ENCODE results near the gene MVP. TPM values are rescaled to one million over a fixed set of nuclear protein-coding genes. Genes with fewer than 3 reads are reported as not detected.
"Not testable (repeated sequence)": the region's sequence is repeated elsewhere in the genome, so short reads cannot be mapped to it uniquely, and the experiment has no call there.

Gene MVP
- total RNA-seq, 6 experiments from 2014 or later: 234 to 296 (median 268) TPM

GRCh38 chr16:29876594-29877249 lies 56.5 kb downstream of the MVP start:
- Mint-ChIP-seq H3K4me3 (peak overlapping the region; percentile 67; the same call in 1 of the 2 replicates), H3K4me1 (ENCODE audit: low read depth) (peaks cover 10% of the 10 kb centered on the region; the same call in 1 of the 2 replicates), H3K27ac (no peak overlapping the region), H3K36me3 (ENCODE audit: low read depth) (peaks cover 5% of the 10 kb centered on the region; the same call in 1 of the 2 replicates), H3K27me3 (ENCODE audit: insufficient read depth) (peaks cover 32% of the 10 kb centered on the region), H3K9me3 (no peaks in the 10 kb centered on the region; the same call in 1 of the 2 replicates)
- TF ChIP-seq, protein P1, sequence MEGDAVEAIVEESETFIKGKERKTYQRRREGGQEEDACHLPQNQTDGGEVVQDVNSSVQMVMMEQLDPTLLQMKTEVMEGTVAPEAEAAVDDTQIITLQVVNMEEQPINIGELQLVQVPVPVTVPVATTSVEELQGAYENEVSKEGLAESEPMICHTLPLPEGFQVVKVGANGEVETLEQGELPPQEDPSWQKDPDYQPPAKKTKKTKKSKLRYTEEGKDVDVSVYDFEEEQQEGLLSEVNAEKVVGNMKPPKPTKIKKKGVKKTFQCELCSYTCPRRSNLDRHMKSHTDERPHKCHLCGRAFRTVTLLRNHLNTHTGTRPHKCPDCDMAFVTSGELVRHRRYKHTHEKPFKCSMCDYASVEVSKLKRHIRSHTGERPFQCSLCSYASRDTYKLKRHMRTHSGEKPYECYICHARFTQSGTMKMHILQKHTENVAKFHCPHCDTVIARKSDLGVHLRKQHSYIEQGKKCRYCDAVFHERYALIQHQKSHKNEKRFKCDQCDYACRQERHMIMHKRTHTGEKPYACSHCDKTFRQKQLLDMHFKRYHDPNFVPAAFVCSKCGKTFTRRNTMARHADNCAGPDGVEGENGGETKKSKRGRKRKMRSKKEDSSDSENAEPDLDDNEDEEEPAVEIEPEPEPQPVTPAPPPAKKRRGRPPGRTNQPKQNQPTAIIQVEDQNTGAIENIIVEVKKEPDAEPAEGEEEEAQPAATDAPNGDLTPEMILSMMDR (IDR thresholded peaks at IDR 0.05): no peak
- no peak for DNase-seq

GRCh38 chr16:29877266-29877961 lies 57.2 kb downstream of the MVP start:
- Mint-ChIP-seq H3K27me3 (ENCODE audit: insufficient read depth) (peaks cover 32% of the 10 kb centered on the region), H3K36me3 (ENCODE audit: low read depth) (peaks cover 5% of the 10 kb centered on the region; the same call in 1 of the 2 replicates), H3K9me3 (no peaks in the 10 kb centered on the region; the same call in 1 of the 2 replicates), H3K4me3 (no peak overlapping the region; the same call in 1 of the 2 replicates), H3K27ac (no peak overlapping the region), H3K4me1 (ENCODE audit: low read depth) (peaks cover 10% of the 10 kb centered on the region; the same call in 1 of the 2 replicates)
- TF ChIP-seq, protein P1 (IDR thresholded peaks at IDR 0.05): no peak
- no peak for DNase-seq

GRCh38 chr16:29878172-29878571 lies 57.9 kb downstream of the MVP start:
- Mint-ChIP-seq H3K4me3 (no peak overlapping the region), H3K36me3 (ENCODE audit: low read depth) (peaks cover 5% of the 10 kb centered on the region; the same call in 1 of the 2 replicates), H3K9me3 (no peaks in the 10 kb centered on the region; the same call in 1 of the 2 replicates), H3K4me1 (ENCODE audit: low read depth) (peaks cover 10% of the 10 kb centered on the region; the same call in 1 of the 2 replicates), H3K27ac (no peak overlapping the region), H3K27me3 (ENCODE audit: insufficient read depth) (peaks cover 32% of the 10 kb centered on the region)
- DNase-seq: no peak
- TF ChIP-seq, protein P1 (IDR thresholded peaks at IDR 0.05): no peak

- Mint-ChIP-seq H3K4me3 (no peak overlapping the region), H3K36me3 (ENCODE audit: low read depth) (peaks cover 5% of the 10 kb centered on the region; the same call in 1 of the 2 replicates), H3K27ac (no peak overlapping the region), H3K4me1 (ENCODE audit: low read depth) (peaks cover 9% of the 10 kb centered on the region; the same call in 1 of the 2 replicates), H3K27me3 (ENCODE audit: insufficient read depth) (peaks cover 26% of the 10 kb centered on the region), H3K9me3 (no peaks in the 10 kb centered on the region; the same call in 1 of the 2 replicates)
- TF ChIP-seq, protein P1 (IDR thresholded peaks at IDR 0.05): no peak
- DNase-seq: no peak
Measured at GRCh38 chr16:29881050-29881449, 60.8 kb downstream of the MVP start.

DNA sequence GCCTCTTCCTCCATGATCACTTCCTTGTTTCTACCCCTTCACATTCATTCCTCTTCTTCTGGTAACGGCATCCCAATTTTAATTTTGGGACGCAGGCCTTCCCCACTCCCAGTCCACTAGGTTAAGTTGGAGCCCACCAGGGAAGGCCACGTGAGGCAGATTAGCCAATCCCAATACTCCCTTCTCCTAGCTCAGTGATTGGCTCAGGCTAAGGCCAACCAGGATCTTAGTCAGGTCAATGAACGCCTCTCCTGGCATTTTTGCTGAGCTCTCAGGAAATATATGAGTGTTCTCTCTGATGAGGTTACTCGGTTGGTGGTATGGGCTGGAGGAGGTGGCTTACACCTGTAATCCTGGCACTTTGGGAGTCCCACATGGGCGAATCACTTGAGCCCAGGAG lies 63.7 kb downstream of the MVP start:
- H3K4me1 Mint-ChIP-seq (ENCODE audit: low read depth): no peaks in the 10 kb centered on the region
- no peak for DNase-seq
- no peak overlapping the region for H3K4me3 Mint-ChIP-seq
- peaks cover 12% of the 10 kb centered on the region for H3K27me3 Mint-ChIP-seq (ENCODE audit: insufficient read depth)
- H3K36me3 Mint-ChIP-seq (ENCODE audit: low read depth): no peaks in the 10 kb centered on the region
- H3K27ac Mint-ChIP-seq: no peak overlapping the region
- H3K9me3 Mint-ChIP-seq: no peaks in the 10 kb centered on the region
- TF ChIP-seq, protein P1 (IDR thresholded peaks at IDR 0.05): no peak

DNA sequence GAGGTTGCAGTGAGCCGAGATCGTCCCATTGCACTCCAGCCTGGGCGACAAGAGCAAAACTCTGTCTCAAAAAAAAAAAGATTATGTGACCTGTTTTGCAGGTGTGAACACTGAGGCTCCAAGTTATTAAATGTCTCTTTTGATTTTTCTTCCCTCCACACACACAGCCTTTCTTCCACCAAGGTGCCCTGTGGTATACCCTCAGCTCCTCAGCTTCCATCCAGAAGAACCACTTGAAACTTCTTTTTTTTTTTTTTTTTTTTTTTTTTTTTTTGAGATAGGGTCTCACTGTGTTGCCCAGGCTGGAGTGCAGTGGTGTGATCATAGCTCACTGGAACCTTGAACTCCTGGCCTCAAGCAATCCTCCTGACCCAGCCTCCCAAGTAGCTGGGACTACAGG lies 69.1 kb downstream of the MVP start:
- DNase-seq; H3K9me3 Mint-ChIP-seq; H3K36me3 Mint-ChIP-seq (ENCODE audit: low read depth); H3K27ac Mint-ChIP-seq; H3K27me3 Mint-ChIP-seq (ENCODE audit: insufficient read depth); H3K4me1 Mint-ChIP-seq (ENCODE audit: low read depth); H3K4me3 Mint-ChIP-seq: not testable (repeated sequence)

Data from HFFc6 (cell line).